ENCODE data around the gene C1orf116. TPM values are rescaled to one million over a fixed set of nuclear protein-coding genes. Genes with fewer than 3 reads are reported as not detected.
A peak's percentile ranks its signal among the peaks of the same experiment; 100 is the strongest.

Gene C1orf116
- total RNA-seq, 1 donor from 2014 or later: 0.04 TPM

- H3K4me2 ChIP-seq: peak within 1 kb of the TSS; percentile 89
- DNase-seq (ENCODE audit: low spot score): peak; percentile 42
- peaks cover 28% of the 10 kb centered on the region for H3K4me1 ChIP-seq
- Mint-ChIP-seq H3K36me3 (peaks cover 11% of the 10 kb centered on the region), H3K27me3 (ENCODE audit: insufficient read depth, low read depth) (peaks cover 11% of the 10 kb centered on the region), H3K4me1 (peaks cover 42% of the 10 kb centered on the region), H3K27ac (peak within 1 kb of the TSS; percentile 97), H3K4me3 (peak within 1 kb of the TSS; percentile 95), H3K9me3 (no peaks in the 10 kb centered on the region)
- peak within 1 kb of the TSS; percentile 87 for H2AFZ ChIP-seq (replicated peaks)
- peaks cover 27% of the 10 kb centered on the region for H4K20me1 ChIP-seq (ENCODE audit: low read depth)
- peaks cover 42% of the 10 kb centered on the region for H3K79me2 ChIP-seq (ENCODE audit: low read depth)
- peak within 1 kb of the TSS; percentile 87 for H3K9ac ChIP-seq
- no peaks in the 10 kb centered on the region for H3K9me3 ChIP-seq (ENCODE audit: low read depth)
- peaks cover 27% of the 10 kb centered on the region for H3F3A ChIP-seq (ENCODE audit: low read depth)
- H3K36me3 ChIP-seq: no peaks in the 10 kb centered on the region
- TF ChIP-seq EZH2phosphoT487 (IDR thresholded peaks at IDR 0.05) (peak; percentile 8), EZH2 (IDR thresholded peaks at IDR 0.05) (no peak), CTCF (IDR thresholded peaks at IDR 0.05) (no peak)
- peak within 1 kb of the TSS; percentile 89 for H3K27ac ChIP-seq
- peak within 1 kb of the TSS; percentile 69 for H3K4me3 ChIP-seq
- H3K27me3 ChIP-seq: peaks cover 14% of the 10 kb centered on the region
Measured at GRCh38 chr1:207051191-207051943, 18.8 kb upstream of the C1orf116 start, which contains the start of gene YOD1. Gene YOD1 (minus strand): TSS chr1:207051208. CDS start chr1:207051030, 178 bp downstream.

- DNase-seq (ENCODE audit: low spot score): peak; percentile 95
- Histone ChIP-seq H3K79me2 (ENCODE audit: low read depth) (peaks cover 49% of the 10 kb centered on the region), H3K9me3 (ENCODE audit: low read depth) (no peaks in the 10 kb centered on the region), H4K20me1 (ENCODE audit: low read depth) (peaks cover 34% of the 10 kb centered on the region), H3K27me3 (peaks cover 14% of the 10 kb centered on the region), H3K4me1 (peaks cover 28% of the 10 kb centered on the region), H3K4me2 (peak overlapping the region; percentile 89), H2AFZ (replicated peaks) (peak overlapping the region; percentile 87), H3K9ac (peak overlapping the region; percentile 87), H3K4me3 (peak overlapping the region; percentile 69), H3F3A (ENCODE audit: low read depth) (peaks cover 27% of the 10 kb centered on the region), H3K27ac (peak overlapping the region; percentile 89), H3K36me3 (no peaks in the 10 kb centered on the region)
- Mint-ChIP-seq H3K36me3 (peaks cover 11% of the 10 kb centered on the region), H3K27ac (peak overlapping the region; percentile 97), H3K4me1 (peaks cover 42% of the 10 kb centered on the region), H3K9me3 (no peaks in the 10 kb centered on the region), H3K4me3 (peak overlapping the region; percentile 95), H3K27me3 (ENCODE audit: insufficient read depth, low read depth) (peaks cover 11% of the 10 kb centered on the region)
- TF ChIP-seq EZH2phosphoT487 (IDR thresholded peaks at IDR 0.05) (peak; percentile 12), EZH2 (IDR thresholded peaks at IDR 0.05) (no peak)
Measured at GRCh38 chr1:207050480-207051190, 18.1 kb upstream of the C1orf116 start.

- peak overlapping the region; percentile 95 for H3K4me3 Mint-ChIP-seq
- peaks cover 55% of the 10 kb centered on the region for H3K79me2 ChIP-seq (ENCODE audit: low read depth)
Measured at GRCh38 chr1:207049974-207050391, 17.4 kb upstream of the C1orf116 start.

More at GRCh38 chr1:207049974-207050391, 17.4 kb upstream of the C1orf116 start:
- Mint-ChIP-seq H3K36me3 (peaks cover 13% of the 10 kb centered on the region), H3K27ac (peak overlapping the region; percentile 97), H3K27me3 (ENCODE audit: insufficient read depth, low read depth) (peaks cover 11% of the 10 kb centered on the region), H3K4me1 (peaks cover 41% of the 10 kb centered on the region), H3K9me3 (no peaks in the 10 kb centered on the region)
- H2AFZ ChIP-seq (replicated peaks): peak overlapping the region; percentile 87
- DNase-seq (ENCODE audit: low spot score): peak; percentile 65
- H3K9ac ChIP-seq: peak overlapping the region; percentile 87
- peaks cover 28% of the 10 kb centered on the region for H3K4me1 ChIP-seq
- peaks cover 14% of the 10 kb centered on the region for H3K27me3 ChIP-seq
- H4K20me1 ChIP-seq (ENCODE audit: low read depth): peaks cover 39% of the 10 kb centered on the region
- no peak for TF ChIP-seq EZH2phosphoT487 (IDR thresholded peaks at IDR 0.05)
- TF ChIP-seq CTCF (IDR thresholded peaks at IDR 0.05): peak; percentile 81
- peak overlapping the region; percentile 89 for H3K4me2 ChIP-seq
- H3K9me3 ChIP-seq (ENCODE audit: low read depth): no peaks in the 10 kb centered on the region
- H3K36me3 ChIP-seq: no peaks in the 10 kb centered on the region
- H3F3A ChIP-seq (ENCODE audit: low read depth): peaks cover 27% of the 10 kb centered on the region
- H3K4me3 ChIP-seq: peak overlapping the region; percentile 69
- H3K27ac ChIP-seq: peak overlapping the region; percentile 89

Data from neural progenitor cell (in vitro differentiated cells).